Upper lobe of left lung (tissue), 4 donors: ENCODE results near the gene PLXNA4.

Experiments used
- EP300 ChIP-seq, 4 donors: sonication (generic); formaldehyde crosslinking; IDR thresholded peaks; one replicate each; pipeline ENCODE4 v1.5.1; 2017; ENCODE audit warnings: antibody characterized with exemption in 4 of 4, control low read depth in 2 of 4
- TF ChIP-seq, protein P1 (sequence below), 6 experiments: fragments of 450-650 bp in 4 of 6; fragments of 200-600 bp in 2 of 6; sonication (generic) in 2 of 6; IDR thresholded peaks; one replicate each; pipeline ENCODE4 v1.5.1; 2016 to 2019; ENCODE audit warnings: antibody characterized with exemption in 6 of 6

DNA sequence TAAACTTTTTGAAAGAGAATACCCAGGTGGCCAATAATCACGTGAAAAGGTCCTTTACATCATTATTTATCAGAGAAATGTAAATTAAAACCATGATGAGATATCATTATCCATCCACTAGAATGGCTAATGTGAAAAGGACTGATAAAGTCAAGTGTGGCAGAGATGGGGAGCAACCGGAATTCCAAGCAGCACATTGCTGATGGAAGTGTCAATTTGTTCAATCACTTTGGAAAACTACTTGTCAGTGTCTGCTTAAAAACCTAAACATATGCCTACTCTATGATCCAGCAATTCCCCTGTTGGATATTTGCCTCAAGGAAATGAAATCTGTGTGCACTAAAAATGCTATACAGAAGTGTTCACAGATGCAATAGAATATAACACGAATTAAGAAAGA lies 465.6 kb downstream of the PLXNA4 start:
- TF ChIP-seq, protein P1, sequence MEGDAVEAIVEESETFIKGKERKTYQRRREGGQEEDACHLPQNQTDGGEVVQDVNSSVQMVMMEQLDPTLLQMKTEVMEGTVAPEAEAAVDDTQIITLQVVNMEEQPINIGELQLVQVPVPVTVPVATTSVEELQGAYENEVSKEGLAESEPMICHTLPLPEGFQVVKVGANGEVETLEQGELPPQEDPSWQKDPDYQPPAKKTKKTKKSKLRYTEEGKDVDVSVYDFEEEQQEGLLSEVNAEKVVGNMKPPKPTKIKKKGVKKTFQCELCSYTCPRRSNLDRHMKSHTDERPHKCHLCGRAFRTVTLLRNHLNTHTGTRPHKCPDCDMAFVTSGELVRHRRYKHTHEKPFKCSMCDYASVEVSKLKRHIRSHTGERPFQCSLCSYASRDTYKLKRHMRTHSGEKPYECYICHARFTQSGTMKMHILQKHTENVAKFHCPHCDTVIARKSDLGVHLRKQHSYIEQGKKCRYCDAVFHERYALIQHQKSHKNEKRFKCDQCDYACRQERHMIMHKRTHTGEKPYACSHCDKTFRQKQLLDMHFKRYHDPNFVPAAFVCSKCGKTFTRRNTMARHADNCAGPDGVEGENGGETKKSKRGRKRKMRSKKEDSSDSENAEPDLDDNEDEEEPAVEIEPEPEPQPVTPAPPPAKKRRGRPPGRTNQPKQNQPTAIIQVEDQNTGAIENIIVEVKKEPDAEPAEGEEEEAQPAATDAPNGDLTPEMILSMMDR (IDR thresholded peaks at IDR 0.05) = no peak
- no peak for TF ChIP-seq EP300 (IDR thresholded peaks at IDR 0.05)
